Activated naive CD4-positive, alpha-beta T cell treated with anti-CD3 and anti-CD28 coated beads, Interleukin-2, amount 50 U/mL, for 72 hours (primary cell): ENCODE data around the gene PBX1. TPM values are rescaled to one million over a fixed set of nuclear protein-coding genes. Genes with fewer than 3 reads are reported as not detected.
A peak's percentile ranks its signal among the peaks of the same experiment; 100 is the strongest.

Source experiments
- ATAC-seq, 2 donors: fragments of 150-1000 bp; cut with Tn5 transposase; 2 replicates each; pipeline ENCODE4 v1.10.0; 2021; ENCODE audit warnings: mild to moderate bottlenecking in 2 of 2, moderate library complexity in 2 of 2
- DNase-seq, 2 donors: peaks; one replicate each; pipeline ENCODE4 v3.0.0; 2021 to 2022; ENCODE audit warnings: low spot score in 2 of 2
- H3K27ac Mint-ChIP-seq, 2 donors: one replicate each; pipeline ENCODE4 v1.8.0; 2022; ENCODE audit warnings: mild to moderate bottlenecking in 2 of 2, mixed read lengths in 2 of 2
- H3K36me3 Mint-ChIP-seq, 2 donors: one replicate each; pipeline ENCODE4 v1.8.0; 2022; ENCODE audit warnings: mixed read lengths in 2 of 2
- H3K9me3 Mint-ChIP-seq, 2 donors: one replicate each; pipeline ENCODE4 v1.8.0; 2022; ENCODE audit warnings: mixed read lengths in 2 of 2
- total RNA-seq, 2 donors: library from RNA; stranded (reverse); gene quantifications; one replicate each; pipeline ENCODE4 v1.2.3, GENCODE V29; 2022

PBX1 gene
- total RNA-seq, 2 donors from 2014 or later, result 0.19 to 0.39 TPM

- Mint-ChIP-seq H3K9me3 (peaks cover 0 to 17% of the 10 kb centered on the region in 2 donors), H3K27ac (no peak overlapping the region), H3K36me3 (no peaks in the 10 kb centered on the region)
- DNase-seq, result no peak
- no peak for ATAC-seq
Measured at GRCh38 chr1:164823486-164824279, 264.7 kb downstream of the PBX1 start.

GRCh38 chr1:164824542-164824941, 265.6 kb downstream of the PBX1 start:
- no peak overlapping the region for H3K27ac Mint-ChIP-seq
- ATAC-seq (no peak), DNase-seq (no peak)
- peaks cover 0 to 17% of the 10 kb centered on the region in 2 donors for H3K9me3 Mint-ChIP-seq
- no peaks in the 10 kb centered on the region for H3K36me3 Mint-ChIP-seq

GRCh38 chr1:164830628-164831027, 271.6 kb downstream of the PBX1 start:
- Mint-ChIP-seq H3K9me3 (no peaks in the 10 kb centered on the region), H3K27ac (no peak overlapping the region), H3K36me3 (no peaks in the 10 kb centered on the region)
- DNase-seq (no peak), ATAC-seq (no peak)

- DNase-seq (no peak), ATAC-seq (no peak)
- no peaks in the 10 kb centered on the region for H3K36me3 Mint-ChIP-seq
- H3K9me3 Mint-ChIP-seq, result no peaks in the 10 kb centered on the region
- H3K27ac Mint-ChIP-seq, result peak overlapping the region in 1 of 2 donors; percentile 33
Measured at GRCh38 chr1:164834641-164835040, 275.7 kb downstream of the PBX1 start.

GRCh38 chr1:164836614-164837018, 277.6 kb downstream of the PBX1 start:
- ATAC-seq (no peak), DNase-seq (no peak)
- no peaks in the 10 kb centered on the region for H3K36me3 Mint-ChIP-seq
- no peaks in the 10 kb centered on the region for H3K9me3 Mint-ChIP-seq
- H3K27ac Mint-ChIP-seq, result no peak overlapping the region

DNA sequence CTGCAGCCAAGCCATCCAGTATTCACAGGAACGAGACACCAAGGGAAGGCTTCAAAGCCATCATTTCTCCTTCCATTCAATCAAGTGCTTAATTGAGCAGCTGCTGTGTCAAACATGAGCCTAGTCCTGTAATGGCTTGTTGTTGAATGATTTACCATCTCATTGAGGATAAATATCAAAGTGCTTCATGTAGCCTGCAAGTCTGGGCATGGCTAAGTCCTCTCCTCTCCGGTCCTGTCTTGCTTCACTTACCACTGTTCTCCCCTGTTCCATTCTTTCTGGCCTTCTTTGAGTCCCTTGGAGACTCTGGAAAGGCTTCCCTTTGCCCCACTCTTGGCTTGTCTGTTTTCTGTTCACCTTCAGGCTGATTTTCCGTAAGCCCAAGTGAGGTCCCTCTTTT, 279.8 kb downstream of the PBX1 start:
- H3K27ac Mint-ChIP-seq, result no peak overlapping the region
- no peak for DNase-seq
- no peak for ATAC-seq
- H3K9me3 Mint-ChIP-seq, result no peaks in the 10 kb centered on the region
- no peaks in the 10 kb centered on the region for H3K36me3 Mint-ChIP-seq

DNA sequence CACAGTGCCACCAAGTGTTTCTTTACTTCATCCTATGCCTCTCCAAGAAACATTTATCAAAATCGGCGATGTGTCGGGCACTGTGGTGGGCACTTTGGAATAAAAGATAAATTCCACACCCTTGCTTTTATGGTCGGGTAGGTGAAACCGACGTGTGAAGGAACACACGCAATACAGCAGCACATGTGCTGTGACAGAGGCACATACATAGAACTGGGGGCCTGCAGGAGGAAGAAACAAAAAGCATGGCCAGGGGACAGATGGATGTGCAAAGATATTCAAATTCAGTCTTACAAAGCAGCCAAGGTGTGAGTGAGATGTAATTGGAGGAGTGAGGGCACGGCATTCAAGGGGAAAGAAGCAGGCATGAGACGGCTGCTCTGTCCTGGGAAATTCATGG, 282.0 kb downstream of the PBX1 start:
- no peak overlapping the region for H3K27ac Mint-ChIP-seq
- ATAC-seq, result no peak
- H3K9me3 Mint-ChIP-seq, result peaks cover 0 to 3% of the 10 kb centered on the region in 2 donors
- DNase-seq, result no peak
- H3K36me3 Mint-ChIP-seq, result no peaks in the 10 kb centered on the region

- Mint-ChIP-seq H3K36me3 (no peaks in the 10 kb centered on the region), H3K9me3 (peaks cover 3 to 4% of the 10 kb centered on the region in 2 donors), H3K27ac (no peak overlapping the region)
- DNase-seq (no peak), ATAC-seq (no peak)
Measured at GRCh38 chr1:164841702-164842465, 282.9 kb downstream of the PBX1 start.

DNA sequence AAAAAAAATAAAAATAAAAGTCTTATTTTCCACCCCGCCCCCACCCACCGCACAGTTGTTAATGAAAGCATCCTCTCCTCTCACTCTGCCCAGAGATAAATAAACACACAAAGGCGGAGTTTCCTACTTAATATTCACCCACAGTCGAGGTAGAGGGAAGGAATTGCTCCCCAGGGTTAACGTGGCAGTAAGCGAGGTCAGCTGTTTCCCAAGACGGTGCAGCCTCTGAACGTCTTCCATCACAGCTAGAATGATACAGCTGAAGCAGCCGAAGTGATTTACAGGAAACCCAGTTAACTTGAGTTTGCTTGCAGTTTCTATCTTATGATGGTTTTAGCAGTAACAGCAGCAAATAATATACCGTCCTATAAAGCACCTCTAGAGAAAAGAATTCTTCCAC, 283.9 kb downstream of the PBX1 start:
- DNase-seq, result no peak
- no peak overlapping the region for H3K27ac Mint-ChIP-seq
- no peak for ATAC-seq
- peaks cover 7 to 9% of the 10 kb centered on the region in 2 donors for H3K9me3 Mint-ChIP-seq
- no peaks in the 10 kb centered on the region for H3K36me3 Mint-ChIP-seq

- no peaks in the 10 kb centered on the region for H3K36me3 Mint-ChIP-seq
- no peak overlapping the region for H3K27ac Mint-ChIP-seq
- DNase-seq (no peak), ATAC-seq (no peak)
- peaks cover 7 to 9% of the 10 kb centered on the region in 2 donors for H3K9me3 Mint-ChIP-seq
Measured at GRCh38 chr1:164843743-164844500, 284.9 kb downstream of the PBX1 start.

- Mint-ChIP-seq H3K36me3 (no peaks in the 10 kb centered on the region), H3K27ac (no peak overlapping the region), H3K9me3 (peaks cover 7 to 12% of the 10 kb centered on the region in 2 donors)
- no peak for DNase-seq
- no peak for ATAC-seq
Measured at GRCh38 chr1:164846731-164847691, 288.0 kb downstream of the PBX1 start.

DNA sequence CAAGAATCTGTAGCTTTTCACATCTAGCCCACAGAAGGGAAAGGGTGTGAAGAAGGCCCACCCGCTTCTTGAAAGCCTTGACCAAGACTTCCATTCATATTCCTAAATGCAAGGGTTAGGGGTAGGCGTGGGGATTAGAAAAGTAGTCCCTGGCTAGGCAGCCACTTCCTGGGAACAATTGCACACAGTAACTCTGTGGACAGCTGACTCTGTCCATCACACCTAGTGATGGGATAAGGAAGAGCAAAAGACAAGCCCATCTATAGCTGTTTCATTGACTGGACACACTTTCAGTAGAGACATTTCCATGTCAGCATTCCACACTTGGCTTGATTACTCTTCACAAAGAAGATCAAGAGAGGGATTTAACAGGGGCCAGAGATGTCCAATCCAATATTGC, 294.2 kb downstream of the PBX1 start:
- Mint-ChIP-seq H3K9me3 (peaks cover 4 to 8% of the 10 kb centered on the region in 2 donors), H3K27ac (no peak overlapping the region), H3K36me3 (no peaks in the 10 kb centered on the region)
- no peak for ATAC-seq
- no peak for DNase-seq

- peaks cover 0 to 8% of the 10 kb centered on the region in 2 donors for H3K9me3 Mint-ChIP-seq
- DNase-seq, result no peak
- H3K36me3 Mint-ChIP-seq, result no peaks in the 10 kb centered on the region
- H3K27ac Mint-ChIP-seq, result no peak overlapping the region
- ATAC-seq, result no peak
Measured at GRCh38 chr1:164855716-164856329, 296.8 kb downstream of the PBX1 start.

GRCh38 chr1:164856381-164856780, 297.4 kb downstream of the PBX1 start:
- H3K36me3 Mint-ChIP-seq, result no peaks in the 10 kb centered on the region
- no peak for ATAC-seq
- H3K9me3 Mint-ChIP-seq, result peaks cover 0 to 8% of the 10 kb centered on the region in 2 donors
- H3K27ac Mint-ChIP-seq, result no peak overlapping the region
- DNase-seq, result no peak

- Mint-ChIP-seq H3K9me3 (peaks cover 0 to 8% of the 10 kb centered on the region in 2 donors), H3K36me3 (no peaks in the 10 kb centered on the region), H3K27ac (no peak overlapping the region)
- DNase-seq (no peak), ATAC-seq (no peak)
Measured at GRCh38 chr1:164857439-164857838, 298.5 kb downstream of the PBX1 start.
